ENCODE results near the gene KLF16. TPM values are rescaled to one million over a fixed set of nuclear protein-coding genes. Genes with fewer than 3 reads are reported as not detected.
"Not testable (repeated sequence)": the region's sequence is repeated elsewhere in the genome, so short reads cannot be mapped to it uniquely, and the experiment has no call there.

The KLF16 gene
- total RNA-seq, 2 experiments from 2014 or later, result 21.5 to 21.8 TPM

- POLR2A ChIA-PET, result interaction anchor here (1.6 kb wide), 1 partner anchor 19 kb away, joined by 3 read pairs; no protein-coding TSS in a partner anchor
- DNase-seq (no peak), ATAC-seq (ENCODE audit: low read depth) (no peak)
- Mint-ChIP-seq H3K9me3 (no peaks in the 10 kb centered on the region), H3K4me1 (peaks cover 31% of the 10 kb centered on the region), H3K4me3 (no peak overlapping the region), H3K27me3 (no peaks in the 10 kb centered on the region), H3K36me3 (no peaks in the 10 kb centered on the region), H3K27ac (no peak overlapping the region)
These were observed 38.6 kb upstream of the KLF16 start for GRCh38 chr19:1901940-1902404.

- Mint-ChIP-seq H3K9me3 (no peaks in the 10 kb centered on the region), H3K4me1 (peaks cover 20% of the 10 kb centered on the region), H3K36me3 (no peaks in the 10 kb centered on the region), H3K27ac (peak overlapping the region; percentile 99), H3K4me3 (peak overlapping the region; percentile 85), H3K27me3 (no peaks in the 10 kb centered on the region)
- DNase-seq, result no peak
- ATAC-seq (ENCODE audit: low read depth), result no peak
- POLR2A ChIA-PET, result interaction anchor here (0.6 to 7.1 kb wide), 13 partner anchors 9 to 341 kb away, joined by 3 to 103 read pairs (median 7); partner anchors contain the start of genes ABHD17A, ADAT3 and SCAMP4
These were observed 33.1 kb upstream of the KLF16 start for GRCh38 chr19:1896508-1896907.

DNA sequence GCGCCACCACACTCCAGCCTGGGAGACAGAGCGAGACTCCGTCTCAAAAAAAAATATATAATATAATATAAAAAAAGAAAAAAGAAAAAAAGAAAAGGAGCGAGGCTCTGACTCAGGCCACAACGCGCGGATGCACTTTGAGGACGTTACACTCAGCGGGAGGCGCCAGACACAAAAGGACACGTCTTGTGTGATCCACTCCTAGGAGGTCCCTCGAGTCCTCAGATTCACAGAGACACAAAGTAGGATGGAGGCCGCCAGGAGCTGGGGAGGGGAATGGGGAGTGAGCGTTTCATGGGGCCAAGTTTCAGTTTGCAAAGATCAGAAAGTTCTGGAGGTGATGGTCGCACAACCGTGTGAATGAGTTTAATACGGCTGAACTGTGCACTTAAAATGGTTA, 30.4 kb upstream of the KLF16 start:
- ATAC-seq (ENCODE audit: low read depth) (no peak), DNase-seq (no peak)
- no peaks in the 10 kb centered on the region for H3K36me3 Mint-ChIP-seq
- H3K27ac Mint-ChIP-seq, result no peak overlapping the region
- POLR2A ChIA-PET, result interaction anchor here (0.6 to 7.1 kb wide), 3 partner anchors 11 to 1879 kb away, joined by 3 to 103 read pairs (median 67); partner anchors contain the start of gene ABHD17A
- no peak overlapping the region for H3K4me3 Mint-ChIP-seq
- peaks cover 25% of the 10 kb centered on the region for H3K4me1 Mint-ChIP-seq
- no peaks in the 10 kb centered on the region for H3K9me3 Mint-ChIP-seq
- no peaks in the 10 kb centered on the region for H3K27me3 Mint-ChIP-seq

GRCh38 chr19:1889907-1890306, 26.5 kb upstream of the KLF16 start:
- no peak for ATAC-seq (ENCODE audit: low read depth)
- POLR2A ChIA-PET, result no interaction called here
- Mint-ChIP-seq H3K27ac (peak overlapping the region; percentile 6), H3K27me3 (no peaks in the 10 kb centered on the region), H3K9me3 (no peaks in the 10 kb centered on the region), H3K4me3 (no peak overlapping the region), H3K36me3 (no peaks in the 10 kb centered on the region), H3K4me1 (peaks cover 17% of the 10 kb centered on the region)
- DNase-seq, result no peak

DNA sequence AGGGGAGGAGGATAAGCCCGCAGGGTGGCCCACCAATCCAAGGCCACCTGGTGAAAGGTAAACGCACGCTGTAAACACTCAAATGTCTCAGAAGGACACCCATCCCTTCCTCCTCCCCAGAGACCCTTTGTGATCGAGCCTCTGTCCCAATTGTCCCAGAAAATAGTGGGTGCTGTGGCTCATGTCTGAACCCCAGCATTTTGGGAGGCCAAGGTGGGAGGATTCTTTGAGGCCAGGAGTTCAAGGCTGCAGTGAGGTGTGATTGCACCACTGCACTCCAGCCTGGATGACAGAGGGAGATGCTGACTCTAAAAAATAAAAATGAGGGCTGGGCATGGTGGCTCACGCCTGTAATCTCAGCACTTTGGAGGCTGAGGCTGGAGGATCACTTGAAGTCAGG, 25.0 kb upstream of the KLF16 start:
- POLR2A ChIA-PET, result no interaction called here
- Mint-ChIP-seq H3K9me3 (no peaks in the 10 kb centered on the region), H3K27me3 (no peaks in the 10 kb centered on the region), H3K4me1 (peaks cover 19% of the 10 kb centered on the region), H3K4me3 (no peak overlapping the region), H3K27ac (no peak overlapping the region), H3K36me3 (peaks cover 10% of the 10 kb centered on the region)
- no peak for DNase-seq
- ATAC-seq (ENCODE audit: low read depth), result no peak

DNA sequence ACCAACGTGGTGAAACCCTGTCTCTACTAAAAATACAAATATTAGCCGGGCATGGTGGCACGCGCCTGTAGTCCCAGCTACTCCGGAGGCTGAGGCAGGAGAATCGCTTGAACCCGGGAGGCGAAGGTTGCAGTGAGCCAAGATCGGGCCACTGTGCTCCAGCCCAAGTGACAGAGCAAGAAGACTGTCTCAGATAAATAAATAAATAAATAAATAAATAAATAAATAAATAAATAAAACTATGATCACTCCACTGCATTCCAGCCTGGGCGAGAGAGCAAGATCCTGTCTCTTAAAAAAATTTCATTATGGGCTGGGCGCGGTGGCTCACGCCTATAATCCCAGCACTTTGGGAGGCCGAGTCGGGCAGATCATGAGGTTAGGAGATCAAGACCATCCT, 23.0 kb upstream of the KLF16 start:
- peaks cover 18% of the 10 kb centered on the region for H3K36me3 Mint-ChIP-seq
- peaks cover 33% of the 10 kb centered on the region for H3K4me1 Mint-ChIP-seq
- H3K27ac Mint-ChIP-seq; H3K9me3 Mint-ChIP-seq; ATAC-seq (ENCODE audit: low read depth); H3K27me3 Mint-ChIP-seq; DNase-seq; H3K4me3 Mint-ChIP-seq: not testable (repeated sequence)
- POLR2A ChIA-PET, result interaction anchor here (0.6 to 6.9 kb wide), 4 partner anchors 10 to 373 kb away, joined by 3 to 103 read pairs (median 26); no protein-coding TSS in a partner anchor

DNA sequence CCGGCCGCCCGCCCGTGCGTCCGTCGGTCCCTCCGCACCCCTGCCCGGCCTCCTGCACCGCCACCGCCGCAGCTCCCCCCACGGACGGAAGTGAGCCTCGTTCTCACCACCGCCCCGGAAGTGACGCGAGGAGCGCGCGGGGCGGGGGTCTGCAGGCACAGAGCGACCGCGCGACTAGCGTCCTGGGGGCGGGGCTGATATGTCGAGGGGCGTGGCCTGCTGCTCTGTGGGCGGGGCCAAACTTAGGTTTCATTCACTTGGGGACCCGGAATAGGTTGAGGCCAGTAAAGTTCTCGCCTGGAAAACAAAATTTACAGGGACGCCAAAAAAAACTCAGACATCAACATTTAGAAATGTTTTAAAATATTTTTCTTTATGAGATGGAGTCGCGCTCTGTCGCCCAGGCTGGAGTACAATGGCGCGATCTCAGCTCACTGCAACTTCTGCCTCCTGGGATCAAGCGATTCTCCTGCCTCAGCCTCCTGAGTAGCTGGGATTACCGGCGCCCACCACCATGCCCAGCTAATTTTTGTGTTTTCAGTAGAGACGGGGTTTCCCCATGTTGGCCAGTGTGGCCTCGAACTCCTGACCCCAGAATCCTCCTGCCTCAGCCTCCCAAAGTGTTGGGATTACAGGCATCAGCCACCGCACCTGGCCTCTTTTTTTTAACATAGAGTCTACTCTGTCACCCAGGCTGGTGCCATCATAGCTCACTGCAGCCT, 22.2 kb upstream of the KLF16 start, which contains the start of gene ABHD17A:
Gene ABHD17A, minus strand, starts transcription at position 99 of the 722 bp plus-strand sequence. CDS start 3,930 bp downstream, outside the sequence.
- POLR2A ChIA-PET, result interaction anchor here (0.5 to 6.9 kb wide), 10 partner anchors 10 to 374 kb away, joined by 3 to 103 read pairs (median 4); partner anchors contain the start of gene CSNK1G2
- Mint-ChIP-seq H3K4me3 (peak within 1 kb of the TSS; percentile 99), H3K36me3 (peaks cover 18% of the 10 kb centered on the region), H3K4me1 (peaks cover 33% of the 10 kb centered on the region), H3K27ac (peak within 1 kb of the TSS; percentile 99)
- not testable (repeated sequence) for H3K9me3 Mint-ChIP-seq, H3K27me3 Mint-ChIP-seq
- ATAC-seq (ENCODE audit: low read depth) (peak; percentile 56), DNase-seq (peak; percentile 96)

- Mint-ChIP-seq H3K4me3 (peak overlapping the region; percentile 99), H3K4me1 (peaks cover 28% of the 10 kb centered on the region), H3K27me3 (no peaks in the 10 kb centered on the region), H3K36me3 (peaks cover 18% of the 10 kb centered on the region), H3K9me3 (no peaks in the 10 kb centered on the region), H3K27ac (peak overlapping the region; percentile 99)
- ATAC-seq (ENCODE audit: low read depth) (no peak), DNase-seq (peak; percentile 60)
- POLR2A ChIA-PET, result interaction anchor here (0.5 to 6.9 kb wide), 10 partner anchors 9 to 198 kb away, joined by 3 to 103 read pairs (median 4); partner anchors contain the start of gene CSNK1G2
These were observed 21.4 kb upstream of the KLF16 start for GRCh38 chr19:1884719-1885334.

- H3K27ac Mint-ChIP-seq, result peak overlapping the region; percentile 99
- H3K4me1 Mint-ChIP-seq, result peaks cover 28% of the 10 kb centered on the region
- no peaks in the 10 kb centered on the region for H3K9me3 Mint-ChIP-seq
- no peaks in the 10 kb centered on the region for H3K27me3 Mint-ChIP-seq
- H3K4me3 Mint-ChIP-seq, result peak overlapping the region; percentile 99
- POLR2A ChIA-PET, result interaction anchor here (0.8 to 6.9 kb wide), 7 partner anchors 9 to 198 kb away, joined by 3 to 103 read pairs (median 6); no protein-coding TSS in a partner anchor
- H3K36me3 Mint-ChIP-seq, result peaks cover 18% of the 10 kb centered on the region
- peak; percentile 20 for ATAC-seq (ENCODE audit: low read depth)
- peak; percentile 60 for DNase-seq
These were observed 20.9 kb upstream of the KLF16 start for GRCh38 chr19:1884291-1884718.

GRCh38 chr19:1883784-1884183, 20.4 kb upstream of the KLF16 start:
- no peaks in the 10 kb centered on the region for H3K27me3 Mint-ChIP-seq
- POLR2A ChIA-PET, result interaction anchor here (0.5 to 6.9 kb wide), 7 partner anchors 8 to 199 kb away, joined by 3 to 103 read pairs (median 6); no protein-coding TSS in a partner anchor
- H3K4me3 Mint-ChIP-seq, result peak overlapping the region; percentile 99
- H3K36me3 Mint-ChIP-seq, result peaks cover 18% of the 10 kb centered on the region
- no peaks in the 10 kb centered on the region for H3K9me3 Mint-ChIP-seq
- no peak for ATAC-seq (ENCODE audit: low read depth)
- H3K27ac Mint-ChIP-seq, result peak overlapping the region; percentile 99
- peaks cover 28% of the 10 kb centered on the region for H3K4me1 Mint-ChIP-seq
- DNase-seq, result no peak

DNA sequence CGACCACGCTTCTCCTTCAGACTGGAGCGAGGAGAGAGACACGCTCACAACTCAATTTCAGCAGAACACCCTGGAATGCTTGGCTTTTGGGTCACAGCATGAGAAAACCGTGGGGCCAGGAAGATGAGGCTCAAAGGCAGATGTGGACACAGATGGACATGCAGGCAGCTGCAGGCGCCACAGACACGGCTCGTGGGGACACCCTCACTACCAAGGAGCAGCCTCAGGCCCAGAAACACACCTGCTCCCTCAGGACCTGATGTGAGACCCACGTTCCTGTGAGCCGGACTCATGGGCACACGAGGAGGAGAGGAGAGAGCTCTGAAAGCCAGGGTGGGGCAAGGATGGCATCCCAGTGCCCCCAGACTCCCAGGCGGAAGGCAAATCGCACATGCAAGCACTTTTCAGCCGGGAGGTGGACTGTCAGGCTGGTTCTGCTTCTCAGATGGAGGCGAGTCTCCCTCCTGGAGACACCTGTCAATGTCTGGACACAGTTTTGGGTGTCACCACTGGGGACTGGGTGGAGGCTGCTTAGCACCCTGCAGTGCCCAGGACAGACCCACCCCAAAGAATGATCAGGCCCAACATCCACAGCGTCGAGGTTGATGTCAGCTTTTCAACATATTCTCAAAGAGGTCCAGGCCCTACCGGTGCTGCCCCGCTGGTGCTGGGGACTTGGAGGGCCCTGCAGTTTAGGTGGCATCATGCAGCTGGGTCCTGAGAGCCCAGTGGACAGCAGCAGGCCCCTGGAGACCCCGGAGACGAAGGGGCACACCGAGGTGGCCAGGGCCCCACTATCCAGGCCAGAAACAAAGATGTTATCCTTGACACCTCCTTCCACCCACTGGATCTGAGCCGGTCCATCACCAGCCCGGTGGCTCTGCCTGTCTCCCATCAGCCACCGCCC, 19.7 kb upstream of the KLF16 start:
- peak overlapping the region; percentile 99 for H3K27ac Mint-ChIP-seq
- H3K36me3 Mint-ChIP-seq, result peaks cover 21% of the 10 kb centered on the region
- peak overlapping the region; percentile 99 for H3K4me3 Mint-ChIP-seq
- peak; percentile 45 for DNase-seq
- no peak for ATAC-seq (ENCODE audit: low read depth)
- POLR2A ChIA-PET, result interaction anchor here (0.5 to 6.9 kb wide), 11 partner anchors 7 to 161 kb away, joined by 3 to 103 read pairs (median 6); no protein-coding TSS in a partner anchor
- no peaks in the 10 kb centered on the region for H3K9me3 Mint-ChIP-seq
- no peaks in the 10 kb centered on the region for H3K27me3 Mint-ChIP-seq
- peaks cover 28% of the 10 kb centered on the region for H3K4me1 Mint-ChIP-seq

DNA sequence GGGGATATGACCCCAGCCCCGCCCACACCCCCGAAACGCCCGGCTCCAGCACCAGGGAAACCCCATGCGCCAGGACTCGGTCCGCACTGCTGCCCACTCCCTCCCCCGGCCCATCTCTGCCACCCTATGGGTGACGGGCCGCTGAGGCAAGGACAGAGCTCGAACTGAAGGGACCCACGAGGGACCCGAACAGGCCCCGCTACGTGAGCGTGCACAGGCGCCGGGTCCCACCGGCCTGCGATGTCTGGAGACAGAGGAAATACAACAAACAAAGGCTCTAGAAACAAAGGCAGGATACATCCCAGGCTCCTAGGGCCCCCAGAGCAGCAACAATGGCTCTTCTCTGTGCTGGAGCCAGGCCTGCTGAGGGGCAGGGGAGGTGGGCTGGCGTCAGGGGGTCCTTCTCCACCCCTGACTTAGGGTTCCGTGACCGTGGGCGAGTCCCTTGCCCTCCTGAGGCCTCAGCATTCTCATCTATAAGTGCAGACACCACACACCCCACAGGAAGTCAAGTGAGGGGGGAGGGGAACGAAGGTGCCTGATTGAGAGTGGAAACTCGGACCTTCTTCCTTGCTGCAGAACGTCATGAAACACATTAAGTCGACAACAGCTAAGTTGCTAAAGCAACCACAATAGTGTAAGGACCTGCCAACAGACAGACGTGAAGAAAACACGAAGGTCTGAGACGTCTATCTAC, 18.9 kb upstream of the KLF16 start:
- Mint-ChIP-seq H3K36me3 (peaks cover 21% of the 10 kb centered on the region), H3K27ac (peak overlapping the region; percentile 99), H3K9me3 (no peaks in the 10 kb centered on the region), H3K27me3 (no peaks in the 10 kb centered on the region), H3K4me3 (peak overlapping the region; percentile 99), H3K4me1 (peaks cover 24% of the 10 kb centered on the region)
- ATAC-seq (ENCODE audit: low read depth), result peak; percentile 62
- peak; percentile 72 for DNase-seq
- POLR2A ChIA-PET, result interaction anchor here (0.5 to 6.9 kb wide), 9 partner anchors 7 to 27 kb away, joined by 3 to 103 read pairs (median 5); no protein-coding TSS in a partner anchor

Measured in activated naive CD8-positive, alpha-beta T cell treated with anti-CD3 and anti-CD28 coated beads, Interleukin-2, amount 10 ng/mL, durations not matched to agents 7 days and 5 days (primary cell).